Measurements from ENCODE around the gene DUOXA1.

Gene DUOXA1

DNA sequence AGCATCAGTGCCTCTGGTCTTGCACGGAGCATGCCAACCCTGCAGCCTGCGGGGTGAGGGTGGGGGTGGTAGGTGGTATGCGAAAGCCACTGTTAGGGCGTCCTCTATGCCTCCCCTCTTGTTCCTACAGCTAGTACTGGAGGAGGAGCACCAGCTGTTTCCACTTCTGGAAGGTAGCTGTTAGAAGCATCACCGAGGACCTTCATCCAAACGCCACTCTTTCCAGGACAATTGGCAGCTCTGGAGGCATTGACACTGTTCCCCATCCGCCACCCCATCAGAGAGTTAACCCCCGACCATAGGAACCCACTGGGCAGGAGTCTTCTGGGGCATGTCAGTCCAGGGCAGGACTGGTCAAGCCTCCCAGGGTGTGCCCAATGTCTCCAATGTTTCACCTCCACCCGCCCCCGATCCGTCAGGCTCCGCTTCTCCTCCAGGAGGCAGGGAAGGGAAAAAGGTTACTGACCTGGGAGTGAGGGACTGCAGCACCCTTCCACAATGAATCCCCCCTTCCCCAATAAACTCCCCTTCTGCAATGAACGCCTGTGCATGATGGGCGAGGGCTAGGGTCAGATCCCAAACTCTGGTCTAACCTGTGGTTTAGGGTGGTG lies 16.2 kb downstream of the DUOXA1 start:
- H3K4me3 ChIP-seq (ENCODE audit: low read depth, low read length): no peak overlapping the region
- no peak for DNase-seq (ENCODE audit: low read depth)
- TF ChIP-seq CTCF (IDR thresholded peaks at IDR 0.05; ENCODE audit: low read depth, low read length, missing control alignments): no peak

DNA sequence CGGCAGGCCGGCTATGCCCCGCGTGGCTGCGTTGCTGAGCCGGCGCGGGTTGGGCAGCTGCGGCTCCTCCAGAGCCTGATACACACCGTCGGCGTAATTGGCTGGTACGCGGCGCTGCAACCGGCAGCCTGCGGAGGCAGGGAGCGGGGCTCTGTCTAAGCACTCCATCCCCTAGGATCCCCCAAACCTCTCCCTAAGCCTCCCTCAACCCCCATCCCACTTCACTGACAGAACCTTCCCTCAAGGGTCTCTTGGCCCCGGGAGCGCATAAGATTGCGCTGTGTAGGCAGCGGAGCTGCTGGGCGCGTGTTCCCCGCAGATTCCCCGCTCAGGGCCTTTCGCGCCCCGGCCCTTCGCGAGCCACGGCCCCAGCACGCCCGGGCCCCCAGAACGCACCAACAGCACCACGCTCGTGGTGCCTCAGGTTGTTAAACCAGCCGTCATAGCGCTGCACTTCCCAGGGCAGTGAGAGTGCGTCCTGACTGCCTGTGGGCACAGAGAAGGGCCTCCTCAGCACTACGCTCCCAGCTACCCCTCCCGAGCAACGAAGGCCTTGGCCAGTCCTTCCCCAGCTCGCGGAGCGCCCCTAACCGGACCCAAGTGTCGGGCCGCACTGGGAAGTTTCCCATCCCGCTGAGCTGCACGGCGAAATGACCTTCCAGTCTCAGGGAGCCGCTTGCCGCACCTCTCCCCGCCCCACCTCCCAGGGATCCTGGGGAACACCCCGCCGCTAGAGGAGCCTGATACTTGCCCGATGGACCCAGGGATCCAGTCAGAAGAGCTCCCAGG lies 16.9 kb downstream of the DUOXA1 start:
- no peak for DNase-seq (ENCODE audit: low read depth)
- H3K4me3 ChIP-seq (ENCODE audit: low read depth, low read length): no peak overlapping the region
- TF ChIP-seq CTCF (IDR thresholded peaks at IDR 0.05; ENCODE audit: low read depth, low read length, missing control alignments): no peak

GRCh38 chr15:45112143-45112590 lies 17.5 kb downstream of the DUOXA1 start:
- TF ChIP-seq CTCF (IDR thresholded peaks at IDR 0.05; ENCODE audit: low read depth, low read length, missing control alignments): no peak
- DNase-seq (ENCODE audit: low read depth): no peak
- H3K4me3 ChIP-seq (ENCODE audit: low read depth, low read length): no peak overlapping the region

GRCh38 chr15:45111390-45112142 lies 18.1 kb downstream of the DUOXA1 start:
- no peak overlapping the region for H3K4me3 ChIP-seq (ENCODE audit: low read depth, low read length)
- no peak for DNase-seq (ENCODE audit: low read depth)
- TF ChIP-seq CTCF (IDR thresholded peaks at IDR 0.05; ENCODE audit: low read depth, low read length, missing control alignments): no peak

GRCh38 chr15:45110256-45110820 lies 19.3 kb downstream of the DUOXA1 start:
- TF ChIP-seq CTCF (IDR thresholded peaks at IDR 0.05; ENCODE audit: low read depth, low read length, missing control alignments): peak; percentile 24

GRCh38 chr15:45107941-45108630 lies 21.6 kb downstream of the DUOXA1 start:
- H3K4me3 ChIP-seq (ENCODE audit: low read depth, low read length): no peak overlapping the region
- no peak for TF ChIP-seq CTCF (IDR thresholded peaks at IDR 0.05; ENCODE audit: low read depth, low read length, missing control alignments)
- no peak for DNase-seq (ENCODE audit: low read depth)

More at GRCh38 chr15:45110256-45110820, 19.3 kb downstream of the DUOXA1 start:
- no peak for DNase-seq (ENCODE audit: low read depth)
- H3K4me3 ChIP-seq (ENCODE audit: low read depth, low read length): no peak overlapping the region
